ENCODE results near the gene FCN1. TPM values are rescaled to one million over a fixed set of nuclear protein-coding genes. Genes with fewer than 3 reads are reported as not detected.

The FCN1 gene
- polyA plus RNA-seq, 3 donors, result 2,884 to 7,680 (median 6,268) TPM

GRCh38 chr9:134879664-134880483 lies 37.8 kb downstream of the FCN1 start:
- no peak for DNase-seq
- peaks cover 5 to 7% of the 10 kb centered on the region in 2 donors for H3K9me3 ChIP-seq (replicated peaks in 1 of 2; ENCODE audit: control insufficient read depth in 1 of 2, insufficient read depth in 1 of 2, low read length in 2 of 2)
- H3K27me3 Mint-ChIP-seq (ENCODE audit: low read depth in 3 of 3), result peaks cover 5 to 26% (median 17%) of the 10 kb centered on the region in 3 donors
- peaks cover 5 to 13% of the 10 kb centered on the region in 2 donors for H3K4me1 ChIP-seq (ENCODE audit: control insufficient read depth in 1 of 2, insufficient read depth in 2 of 2, low read length in 2 of 2)
- TF ChIP-seq CTCF (IDR thresholded peaks at IDR 0.05), result no peak
- H3K27ac Mint-ChIP-seq, result no peak overlapping the region
- no peaks in the 10 kb centered on the region for H3K36me3 Mint-ChIP-seq
- intact Hi-C loops (cut with micrococcal nuclease), result no loop called here
- no peak overlapping the region for H3K27ac ChIP-seq (ENCODE audit: low read depth in 1 of 2, low read length in 2 of 2)
- no peak overlapping the region for H3K4me2 ChIP-seq (replicated peaks; ENCODE audit: extremely low read depth, low read length, poor library complexity, severe bottlenecking)
- peaks cover 10% of the 10 kb centered on the region for H3K4me1 Mint-ChIP-seq
- no peak overlapping the region for H3K4me3 ChIP-seq (replicated peaks in 1 of 3; ENCODE audit: low read depth in 2 of 3, low read length in 3 of 3)
- peaks cover 0 to 4% of the 10 kb centered on the region in 2 donors for H3K27me3 ChIP-seq (ENCODE audit: control insufficient read depth in 2 of 2, insufficient read depth in 2 of 2, low read length in 2 of 2)
- H3K9ac ChIP-seq (ENCODE audit: insufficient read depth, low read length, poor library complexity, severe bottlenecking), result no peak overlapping the region
- peaks cover 4 to 9% (median 7%) of the 10 kb centered on the region in 7 donors for H3K9me3 Mint-ChIP-seq
- no peaks in the 10 kb centered on the region for H4K20me1 ChIP-seq (ENCODE audit: insufficient read depth, low read length)
- H3K79me2 ChIP-seq (ENCODE audit: insufficient read depth, low read length), result no peaks in the 10 kb centered on the region
- no peak overlapping the region for H2AFZ ChIP-seq (ENCODE audit: insufficient read depth, low read depth, low read length, poor library complexity, severe bottlenecking)
- no peaks in the 10 kb centered on the region for H3K36me3 ChIP-seq (replicated peaks in 1 of 2; ENCODE audit: control insufficient read depth in 1 of 2, insufficient read depth in 2 of 2, low read length in 2 of 2)
- no peak overlapping the region for H3K4me3 Mint-ChIP-seq
- WGBS (ENCODE audit: insufficient coverage), result 100% methylated on average over 11 of the region's 13 CpGs

GRCh38 chr9:134877541-134877940 lies 40.2 kb downstream of the FCN1 start:
- Histone ChIP-seq H3K27ac (ENCODE audit: low read depth in 1 of 2, low read length in 2 of 2) (no peak overlapping the region), H3K4me3 (replicated peaks in 1 of 3; ENCODE audit: low read depth in 2 of 3, low read length in 3 of 3) (no peak overlapping the region), H3K9me3 (replicated peaks in 1 of 2; ENCODE audit: control insufficient read depth in 1 of 2, insufficient read depth in 1 of 2, low read length in 2 of 2) (peaks cover 7 to 13% of the 10 kb centered on the region in 2 donors), H2AFZ (ENCODE audit: insufficient read depth, low read depth, low read length, poor library complexity, severe bottlenecking) (no peak overlapping the region), H3K79me2 (ENCODE audit: insufficient read depth, low read length) (no peaks in the 10 kb centered on the region), H3K27me3 (ENCODE audit: control insufficient read depth in 2 of 2, insufficient read depth in 2 of 2, low read length in 2 of 2) (peaks cover 0 to 4% of the 10 kb centered on the region in 2 donors), H3K9ac (ENCODE audit: insufficient read depth, low read length, poor library complexity, severe bottlenecking) (no peak overlapping the region), H3K4me2 (replicated peaks; ENCODE audit: extremely low read depth, low read length, poor library complexity, severe bottlenecking) (no peak overlapping the region), H4K20me1 (ENCODE audit: insufficient read depth, low read length) (no peaks in the 10 kb centered on the region), H3K36me3 (replicated peaks in 1 of 2; ENCODE audit: control insufficient read depth in 1 of 2, insufficient read depth in 2 of 2, low read length in 2 of 2) (no peaks in the 10 kb centered on the region), H3K4me1 (ENCODE audit: control insufficient read depth in 1 of 2, insufficient read depth in 2 of 2, low read length in 2 of 2) (peaks cover 5 to 13% of the 10 kb centered on the region in 2 donors)
- intact Hi-C loops (cut with micrococcal nuclease), result no loop called here
- no peak overlapping the region for H3K4me3 Mint-ChIP-seq
- H3K27me3 Mint-ChIP-seq (ENCODE audit: low read depth in 3 of 3), result peaks cover 2 to 20% (median 20%) of the 10 kb centered on the region in 3 donors
- no peak for TF ChIP-seq CTCF (IDR thresholded peaks at IDR 0.05)
- no peak for DNase-seq
- WGBS (ENCODE audit: insufficient coverage), result 100% methylated on average over 1 of the region's 4 CpGs
- H3K4me1 Mint-ChIP-seq, result peaks cover 10% of the 10 kb centered on the region
- H3K27ac Mint-ChIP-seq, result no peak overlapping the region
- H3K9me3 Mint-ChIP-seq, result peaks cover 4 to 22% (median 12%) of the 10 kb centered on the region in 7 donors
- no peaks in the 10 kb centered on the region for H3K36me3 Mint-ChIP-seq

Measured in CD14-positive monocyte (primary cell).